LNCAP (cell line): ENCODE results near the gene STEAP3.

ENCODE experiments used
- CTCF ChIP-seq: fragments of 450-650 bp; IDR thresholded peaks from 2 replicates; pipeline ENCODE4 v1.5.1; 2017; ENCODE audit warnings: mild to moderate bottlenecking

Gene STEAP3

GRCh38 chr2:119249855-119250717 is 26.5 kb downstream of the STEAP3 start:
- TF ChIP-seq CTCF, result no peak

- no peak for TF ChIP-seq CTCF
These were observed 27.2 kb downstream of the STEAP3 start for GRCh38 chr2:119250718-119251290.

GRCh38 chr2:119251652-119252051 is 28.0 kb downstream of the STEAP3 start:
- no peak for TF ChIP-seq CTCF

GRCh38 chr2:119252186-119253113 is 28.8 kb downstream of the STEAP3 start:
- TF ChIP-seq CTCF, result no peak

- no peak for TF ChIP-seq CTCF
These were observed 29.6 kb downstream of the STEAP3 start for GRCh38 chr2:119253114-119253702.

- TF ChIP-seq CTCF, result no peak
These were observed 30.3 kb downstream of the STEAP3 start for GRCh38 chr2:119253760-119254600.
